H1 (cell line): ENCODE measurements around the gene CHDH. TPM values are rescaled to one million over a fixed set of nuclear protein-coding genes. Genes with fewer than 3 reads are reported as not detected.

Experiments used
- CTCF ChIA-PET: fragments of 300-600 bp; sonication (Branson Sonifier 250); formaldehyde crosslinking; loops from one replicate; lab custom pipeline; 2021; ENCODE audit not compliant: partially characterized antibody; lab: Charles Lee
- POLR2A ChIA-PET: fragments of 300-600 bp; sonication (Branson Sonifier 250); formaldehyde crosslinking; loops from one replicate; lab custom pipeline; 2021; ENCODE audit warnings: inconsistent platforms; ENCODE audit not compliant: partially characterized antibody; lab: Charles Lee
- DNase-seq, 2 experiments: peaks; one replicate each; pipeline versions ENCODE4 v3.0.0 to v3.0.0-alpha.2; 2010 to 2022; ENCODE audit warnings: low spot score in 2 of 2, low read depth in 1 of 2, mixed read lengths in 1 of 2
- FAIRE-seq: peaks from 2 replicates; lab custom pipeline; 2011; peaks lifted over from hg19 to GRCh38; lab: Jason Lieb, UNC
- H2AFZ ChIP-seq: 2 replicates; pipeline ENCODE4 v1.8.1; 2012; ENCODE audit warnings: low read length, inconsistent platforms
- H2AK5ac ChIP-seq: 2 replicates; pipeline ENCODE4 v1.6.1; 2013; ENCODE audit warnings: low read depth, low read length
- H2BK120ac ChIP-seq: replicated peaks from 2 replicates; pipeline ENCODE3; 2013; ENCODE audit warnings: low read depth, low read length, inconsistent platforms
- H2BK12ac ChIP-seq: 2 replicates; pipeline ENCODE4 v1.6.1; 2013; ENCODE audit warnings: low read depth, low read length
- H2BK15ac ChIP-seq: 2 replicates; pipeline ENCODE4 v1.6.1; 2013; ENCODE audit warnings: low read length
- H2BK20ac ChIP-seq: 2 replicates; pipeline ENCODE4 v1.6.1; 2013; ENCODE audit warnings: low read length
- H2BK5ac ChIP-seq: 2 replicates; pipeline ENCODE4 v1.6.1; 2013; ENCODE audit warnings: low read depth, low read length
- H3K14ac ChIP-seq: 2 replicates; pipeline ENCODE4 v1.6.1; 2013; ENCODE audit warnings: inconsistent platforms; ENCODE audit not compliant: insufficient read length
- H3K18ac ChIP-seq: 2 replicates; pipeline ENCODE4 v1.6.1; 2013; ENCODE audit warnings: low read length; ENCODE audit errors: extremely low read depth
- H3K23ac ChIP-seq: 2 replicates; pipeline ENCODE4 v1.6.1; 2013; ENCODE audit warnings: inconsistent platforms; ENCODE audit not compliant: insufficient read length
- H3K23me2 ChIP-seq: 2 replicates; pipeline ENCODE4 v1.6.1; 2013; ENCODE audit warnings: low read depth, low read length
- H3K27ac ChIP-seq: 2 replicates; pipeline ENCODE4 v1.6.1; 2011; ENCODE audit warnings: low read depth, low read length, inconsistent platforms
- H3K27me3 ChIP-seq, 4 experiments: replicated peaks in 1 of 4; 1 replicate in 1 of 4; 2 replicates in 3 of 4; pipeline versions ENCODE4 v1.6.1 to v1.8.1; 2011 to 2013; ENCODE audit warnings: low read length in 3 of 4, mild to moderate bottlenecking in 3 of 4, inconsistent platforms in 2 of 4, mixed read lengths in 2 of 4, moderate library complexity in 1 of 4; ENCODE audit not compliant: control insufficient read depth in 3 of 4, insufficient read depth in 3 of 4; ENCODE audit errors: extremely low read depth in 1 of 4
- H3K36me3 ChIP-seq, 4 experiments: 2 replicates each; pipeline versions ENCODE4 v1.6.1 to v1.8.1; 2011 to 2013; ENCODE audit warnings: mild to moderate bottlenecking in 4 of 4, low read length in 3 of 4, moderate library complexity in 2 of 4, control low read depth in 1 of 4, inconsistent platforms in 1 of 4; ENCODE audit not compliant: insufficient read depth in 4 of 4, control insufficient read depth in 2 of 4
- H3K4ac ChIP-seq: replicated peaks from 2 replicates; pipeline ENCODE3; 2013; ENCODE audit warnings: low read length, low read depth, mixed read lengths, inconsistent platforms; ENCODE audit not compliant: insufficient read length
- H3K4me1 ChIP-seq, 4 experiments: replicated peaks in 1 of 4; 1 replicate in 1 of 4; 2 replicates in 3 of 4; pipeline versions ENCODE4 v1.6.1 to v1.8.1; 2011 to 2013; ENCODE audit warnings: low read length in 3 of 4, inconsistent platforms in 2 of 4, mixed read lengths in 1 of 4; ENCODE audit not compliant: insufficient read depth in 4 of 4, control insufficient read depth in 3 of 4
- H3K4me2 ChIP-seq, 2 experiments: 2 replicates each; pipeline versions ENCODE4 v1.6.1 to v1.8.1; 2011 to 2013; ENCODE audit warnings: low read depth in 2 of 2, low read length in 2 of 2, control low read depth in 1 of 2, inconsistent platforms in 1 of 2, mild to moderate bottlenecking in 1 of 2; ENCODE audit not compliant: insufficient read depth in 1 of 2
- H3K4me3 ChIP-seq, 4 experiments: fragments of 200-600, 300-600 bp in 1 of 4; sonication (generic), shearing (Covaris generic), sonication (Bioruptor Twin) in 1 of 4; 2 replicates each; pipeline versions ENCODE4 v1.5.1 to v1.8.1; 2011 to 2016; ENCODE audit warnings: low read length in 4 of 4, low read depth in 3 of 4, control low read depth in 2 of 4, inconsistent platforms in 2 of 4, mild to moderate bottlenecking in 2 of 4, mixed read lengths in 1 of 4, moderate library complexity in 1 of 4; ENCODE audit not compliant: insufficient read depth in 2 of 4; ENCODE audit errors: extremely low read depth in 1 of 4
- H3K56ac ChIP-seq: replicated peaks from 2 replicates; pipeline ENCODE3; 2013; ENCODE audit warnings: low read depth, mild to moderate bottlenecking, mixed read lengths, low read length, inconsistent platforms; ENCODE audit not compliant: insufficient read length
- H3K79me1 ChIP-seq: 2 replicates; pipeline ENCODE4 v1.6.1; 2013; ENCODE audit warnings: low read depth, low read length, control low read depth
- H3K79me2 ChIP-seq, 2 experiments: 2 replicates each; pipeline versions ENCODE4 v1.6.1 to v1.8.1; 2012 to 2013; ENCODE audit warnings: low read length in 2 of 2, mild to moderate bottlenecking in 2 of 2, inconsistent platforms in 1 of 2; ENCODE audit not compliant: insufficient read depth in 2 of 2, control insufficient read depth in 1 of 2
- H3K9ac ChIP-seq, 4 experiments: replicated peaks in 1 of 4; 1 replicate in 1 of 4; 2 replicates in 3 of 4; pipeline versions ENCODE4 v1.6.1 to v1.8.1; 2011 to 2013; ENCODE audit warnings: low read depth in 3 of 4, low read length in 3 of 4, control low read depth in 2 of 4, mild to moderate bottlenecking in 2 of 4, moderate library complexity in 2 of 4, inconsistent platforms in 1 of 4; ENCODE audit errors: extremely low read depth in 1 of 4
- H3K9me3 ChIP-seq, 2 experiments: 2 replicates each; pipeline versions ENCODE4 v1.6.1 to v1.8.1; 2012 to 2013; ENCODE audit warnings: mild to moderate bottlenecking in 2 of 2, moderate library complexity in 2 of 2, control low read depth in 1 of 2, inconsistent platforms in 1 of 2, low read depth in 1 of 2, low read length in 1 of 2, mixed read lengths in 1 of 2; ENCODE audit not compliant: insufficient read depth in 2 of 2
- H4K20me1 ChIP-seq, 2 experiments: replicated peaks in 1 of 2; 2 replicates each; pipeline versions ENCODE3 to v1.8.1; 2011 to 2013; ENCODE audit warnings: inconsistent platforms in 2 of 2, low read length in 2 of 2, mild to moderate bottlenecking in 1 of 2; ENCODE audit not compliant: insufficient read depth in 2 of 2, control insufficient read depth in 1 of 2
- H4K5ac ChIP-seq: 2 replicates; pipeline ENCODE4 v1.6.1; 2013; ENCODE audit warnings: low read length, low read depth, mixed read lengths, inconsistent platforms; ENCODE audit not compliant: insufficient read length
- H4K8ac ChIP-seq: 2 replicates; pipeline ENCODE4 v1.8.0; 2013; ENCODE audit warnings: mild to moderate bottlenecking, moderate library complexity, low read length, inconsistent platforms; ENCODE audit not compliant: insufficient read depth; ENCODE audit errors: extremely low read depth
- H4K91ac ChIP-seq: replicated peaks from 2 replicates; pipeline ENCODE3; 2013; ENCODE audit warnings: low read length, mixed read lengths, inconsistent platforms; ENCODE audit not compliant: insufficient read length
- SIN3A ChIP-seq, 2 experiments: IDR thresholded peaks in 1 of 2; conservative IDR thresholded peaks in 1 of 2; 2 replicates each; pipeline ENCODE4 v1.6.1; 2011 to 2012; ENCODE audit warnings: low read length in 2 of 2, improper control_type of control experiment in 1 of 2, low read depth in 1 of 2, mild to moderate bottlenecking in 1 of 2
- WGBS, 2 experiments: shearing (Covaris generic) in 1 of 2; methylation state at CpG; one replicate each; pipeline versions ENCODE4 v1.1.6 to v1.1.7; 2013 to 2015; ENCODE audit warnings: low lambda C conversion rate in 2 of 2, mixed read lengths in 2 of 2, inconsistent platforms in 1 of 2, low coverage in 1 of 2, missing lambda C conversion rate in 1 of 2; ENCODE audit not compliant: insufficient replicate concordance in 2 of 2, insufficient coverage in 1 of 2, insufficient read length in 1 of 2; ENCODE audit errors: extremely low coverage in 1 of 2, missing lambda C conversion rate in 1 of 2; 5-methylcytosine and 5-hydroxymethylcytosine counted together
- polyA plus RNA-seq, 7 experiments: library from polyadenylated mRNA; depleted of rRNA in 3 of 7; stranded (reverse) in 5 of 7; unstranded in 2 of 7; fragments of >200 nt in 5 of 7; fragments of 200-250 nt in 2 of 7; gene quantifications; 1 replicate in 5 of 7; 2 replicates in 1 of 7; 4 replicates in 1 of 7; pipeline versions ENCODE4 v1.2.1 to v1.2.3, GENCODE V29; 2011 to 2013; ENCODE audit warnings: missing spikeins in 2 of 7, mixed read lengths in 2 of 7
- total RNA-seq: library from RNA; stranded (reverse); fragmentation: NEBNext Ultra II Directional; extraction: Animal tissue kit (Norgen Biotek cat#: 25700); gene quantifications from 2 replicates; pipeline ENCODE4 v1.2.1, GENCODE V29; 2021

CHDH gene
- total and polyA plus RNA-seq, 2 of the 8 experiments (the other 6 are each of a cell fraction or from before 2014, with no cell fraction given), result 4.9 to 10.3 TPM

- Histone ChIP-seq H3K14ac (no peak overlapping the region), H2AFZ (no peak overlapping the region), H2BK120ac (no peak overlapping the region), H3K4me3 (no peak overlapping the region), H4K91ac (no peak overlapping the region), H3K4ac (no peak overlapping the region), H2AK5ac (no peak overlapping the region), H3K4me1 (peaks cover 0 to 6% (median 3%) of the 10 kb centered on the region in 4 experiments; a peak in 5 of 7 replicates), H3K56ac (no peak overlapping the region), H2BK20ac (no peak overlapping the region), H3K18ac (no peak overlapping the region), H3K27ac (no peak overlapping the region), H4K5ac (no peak overlapping the region), H3K79me1 (no peaks in the 10 kb centered on the region), H3K27me3 (no peaks in the 10 kb centered on the region), H2BK12ac (0 out of 2 replicates have a peak overlapping the region, but pooled peaks have one; percentile 20), H4K8ac (no peak overlapping the region), H3K4me2 (no peak overlapping the region), H3K23me2 (no peaks in the 10 kb centered on the region), H3K36me3 (no peaks in the 10 kb centered on the region), H3K9ac (no peak overlapping the region), H2BK15ac (no peak overlapping the region), H3K23ac (no peak overlapping the region), H4K20me1 (no peaks in the 10 kb centered on the region), H3K9me3 (no peaks in the 10 kb centered on the region; a peak in 1 of 4 replicates), H2BK5ac (no peak overlapping the region), H3K79me2 (no peaks in the 10 kb centered on the region)
- CTCF ChIA-PET, result interaction anchor here (0.7 kb wide), 1 partner anchor 72 kb away, joined by 5 read pairs; no protein-coding TSS in a partner anchor
- POLR2A ChIA-PET, result no interaction called here
- DNase-seq, result no peak
- 88% methylated on average over 8 of the region's 8 CpGs; no CpG with 5 or more reads in 1 of the 2 experiments for WGBS, 2 experiments
- no peak for FAIRE-seq
- TF ChIP-seq SIN3A (conservative IDR thresholded peaks at IDR 0.05 in 1 of 2, IDR thresholded peaks at IDR 0.05 in 1 of 2; ENCODE audit: low read depth in 1 of 2, low read length in 2 of 2), result no peak
Measured at GRCh38 chr3:53777468-53777867, 68.8 kb downstream of the CHDH start.
